ENCODE measurements around the gene DIAPH2. TPM values are rescaled to one million over a fixed set of nuclear protein-coding genes. Genes with fewer than 3 reads are reported as not detected.

Gene DIAPH2
- total RNA-seq, 2 donors from 2014 or later = 42.4 to 66.0 TPM

DNA sequence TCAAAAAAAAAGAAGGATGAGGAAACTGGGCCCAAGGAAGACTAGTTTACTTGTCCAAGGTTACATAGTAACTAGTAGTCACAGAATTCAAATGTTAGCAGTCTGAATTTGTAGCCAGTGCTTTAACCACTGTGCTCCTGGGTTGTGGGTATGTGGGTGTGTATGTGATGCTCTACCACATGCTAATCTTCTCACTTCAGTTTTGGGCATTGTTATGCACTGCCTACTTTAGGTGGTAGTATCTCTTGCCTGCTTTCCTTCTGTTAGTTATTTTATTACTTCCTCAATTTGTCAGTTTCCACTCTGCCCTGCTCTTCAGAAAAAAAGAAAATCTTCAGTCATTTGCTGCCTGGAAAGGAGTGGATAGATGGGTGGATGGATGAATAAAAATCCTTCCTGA lies 418.3 kb downstream of the DIAPH2 start:
- no peak overlapping the region for H3K27ac ChIP-seq
- no peak overlapping the region for H3K4me3 ChIP-seq
- no peaks in the 10 kb centered on the region for H3K9me3 ChIP-seq
- DNase-seq (ENCODE audit: low spot score) (no peak), ATAC-seq (ENCODE audit: insufficient number of reproducible peaks, low FRiP score, low read depth) (no peak)
- TF ChIP-seq, protein P1, sequence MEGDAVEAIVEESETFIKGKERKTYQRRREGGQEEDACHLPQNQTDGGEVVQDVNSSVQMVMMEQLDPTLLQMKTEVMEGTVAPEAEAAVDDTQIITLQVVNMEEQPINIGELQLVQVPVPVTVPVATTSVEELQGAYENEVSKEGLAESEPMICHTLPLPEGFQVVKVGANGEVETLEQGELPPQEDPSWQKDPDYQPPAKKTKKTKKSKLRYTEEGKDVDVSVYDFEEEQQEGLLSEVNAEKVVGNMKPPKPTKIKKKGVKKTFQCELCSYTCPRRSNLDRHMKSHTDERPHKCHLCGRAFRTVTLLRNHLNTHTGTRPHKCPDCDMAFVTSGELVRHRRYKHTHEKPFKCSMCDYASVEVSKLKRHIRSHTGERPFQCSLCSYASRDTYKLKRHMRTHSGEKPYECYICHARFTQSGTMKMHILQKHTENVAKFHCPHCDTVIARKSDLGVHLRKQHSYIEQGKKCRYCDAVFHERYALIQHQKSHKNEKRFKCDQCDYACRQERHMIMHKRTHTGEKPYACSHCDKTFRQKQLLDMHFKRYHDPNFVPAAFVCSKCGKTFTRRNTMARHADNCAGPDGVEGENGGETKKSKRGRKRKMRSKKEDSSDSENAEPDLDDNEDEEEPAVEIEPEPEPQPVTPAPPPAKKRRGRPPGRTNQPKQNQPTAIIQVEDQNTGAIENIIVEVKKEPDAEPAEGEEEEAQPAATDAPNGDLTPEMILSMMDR (IDR thresholded peaks at IDR 0.05) = no peak
- H3K27me3 ChIP-seq (replicated peaks; ENCODE audit: insufficient read depth) = no peaks in the 10 kb centered on the region
- H3K36me3 ChIP-seq = no peaks in the 10 kb centered on the region
- H3K4me1 ChIP-seq (ENCODE audit: control insufficient read depth in 1 of 2, low read depth in 2 of 2) = no peaks in the 10 kb centered on the region

DNA sequence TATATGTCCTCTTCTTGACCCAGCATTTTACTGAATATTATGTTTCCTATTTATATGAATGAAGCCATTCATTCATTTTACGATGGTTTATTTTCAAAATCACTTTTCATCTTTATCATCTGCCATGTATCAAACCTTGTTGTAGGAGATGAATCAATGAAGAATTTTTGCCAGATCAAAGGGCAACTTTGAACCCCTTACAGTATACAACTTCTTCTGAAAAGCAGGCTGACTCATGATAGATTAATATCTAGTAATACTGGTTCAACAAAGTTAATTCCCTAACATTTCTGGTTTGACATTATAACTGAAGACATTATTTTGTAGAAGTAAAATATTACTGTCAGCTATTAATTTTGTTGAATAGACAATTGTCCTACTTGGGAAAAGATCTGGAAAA lies 425.1 kb downstream of the DIAPH2 start:
- H3K27me3 ChIP-seq (replicated peaks; ENCODE audit: insufficient read depth) = no peaks in the 10 kb centered on the region
- TF ChIP-seq, protein P1 (IDR thresholded peaks at IDR 0.05) = no peak
- H3K4me3 ChIP-seq = no peak overlapping the region
- ATAC-seq (ENCODE audit: insufficient number of reproducible peaks, low FRiP score, low read depth) = no peak
- H3K36me3 ChIP-seq = no peaks in the 10 kb centered on the region
- no peaks in the 10 kb centered on the region for H3K4me1 ChIP-seq (ENCODE audit: control insufficient read depth in 1 of 2, low read depth in 2 of 2)
- no peaks in the 10 kb centered on the region for H3K9me3 ChIP-seq
- no peak overlapping the region for H3K27ac ChIP-seq
- DNase-seq (ENCODE audit: low spot score) = no peak

DNA sequence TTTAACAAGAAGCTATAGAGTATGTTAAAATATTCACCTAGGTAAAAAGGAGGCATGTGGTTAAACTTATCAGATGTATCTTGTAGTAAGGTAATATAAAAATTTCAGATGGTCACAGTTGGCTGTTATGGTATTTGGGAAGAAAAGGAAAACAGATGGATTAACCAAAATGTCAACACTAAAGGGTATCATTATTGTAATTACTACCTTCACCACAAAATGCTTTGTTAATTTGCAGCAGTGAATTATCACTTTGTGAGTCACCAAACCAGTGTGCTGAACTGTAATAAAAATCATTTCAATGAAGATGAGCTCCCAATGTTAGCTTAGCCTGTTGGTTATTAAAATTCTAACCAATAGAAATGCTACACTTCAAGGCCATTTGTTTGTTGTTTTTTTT lies 432.9 kb downstream of the DIAPH2 start:
- H3K27ac ChIP-seq = no peak overlapping the region
- H3K36me3 ChIP-seq = no peaks in the 10 kb centered on the region
- DNase-seq (ENCODE audit: low spot score) (no peak), ATAC-seq (ENCODE audit: insufficient number of reproducible peaks, low FRiP score, low read depth) (no peak)
- no peak overlapping the region for H3K4me3 ChIP-seq
- no peaks in the 10 kb centered on the region for H3K4me1 ChIP-seq (ENCODE audit: control insufficient read depth in 1 of 2, low read depth in 2 of 2)
- TF ChIP-seq, protein P1 (IDR thresholded peaks at IDR 0.05) = no peak
- no peaks in the 10 kb centered on the region for H3K27me3 ChIP-seq (replicated peaks; ENCODE audit: insufficient read depth)
- H3K9me3 ChIP-seq = no peaks in the 10 kb centered on the region

DNA sequence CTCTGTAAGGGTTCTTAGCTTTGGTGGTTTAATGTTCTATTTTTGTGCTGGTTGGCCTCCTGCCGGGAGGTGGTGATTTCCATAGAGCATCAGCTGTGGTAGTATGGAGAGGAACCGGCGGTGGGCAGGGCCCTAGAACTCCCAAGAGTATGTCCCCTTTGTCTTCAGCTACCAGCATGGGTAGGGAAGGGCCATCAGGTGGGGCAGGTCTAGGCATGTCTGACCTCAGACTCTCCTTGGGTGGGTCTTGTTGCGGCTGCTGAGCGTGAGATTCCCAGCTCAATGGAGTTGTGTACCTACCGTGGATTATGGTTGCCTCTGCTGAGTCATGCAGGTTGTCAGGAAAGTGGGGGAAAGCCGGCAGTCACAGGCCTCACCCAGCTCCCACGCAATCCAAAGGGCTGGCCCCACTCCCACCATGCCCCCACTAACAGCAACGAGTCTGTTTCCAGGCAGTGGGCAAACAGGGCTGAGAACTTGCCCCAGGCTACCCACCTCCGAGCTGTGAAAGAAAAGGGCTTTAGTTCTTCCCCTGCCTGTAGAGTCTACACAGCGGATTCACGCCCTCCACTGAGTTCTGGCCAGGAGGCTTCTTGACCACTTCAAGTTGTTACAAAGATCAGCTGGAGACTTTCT lies 434.9 kb downstream of the DIAPH2 start:
- Histone ChIP-seq H3K36me3 (no peaks in the 10 kb centered on the region), H3K4me1 (ENCODE audit: control insufficient read depth in 1 of 2, low read depth in 2 of 2) (no peaks in the 10 kb centered on the region), H3K27me3 (replicated peaks; ENCODE audit: insufficient read depth) (no peaks in the 10 kb centered on the region), H3K4me3 (no peak overlapping the region), H3K9me3 (no peaks in the 10 kb centered on the region), H3K27ac (no peak overlapping the region)
- ATAC-seq (ENCODE audit: insufficient number of reproducible peaks, low FRiP score, low read depth) = no peak
- TF ChIP-seq, protein P1 (IDR thresholded peaks at IDR 0.05) = no peak
- DNase-seq (ENCODE audit: low spot score) = no peak

DNA sequence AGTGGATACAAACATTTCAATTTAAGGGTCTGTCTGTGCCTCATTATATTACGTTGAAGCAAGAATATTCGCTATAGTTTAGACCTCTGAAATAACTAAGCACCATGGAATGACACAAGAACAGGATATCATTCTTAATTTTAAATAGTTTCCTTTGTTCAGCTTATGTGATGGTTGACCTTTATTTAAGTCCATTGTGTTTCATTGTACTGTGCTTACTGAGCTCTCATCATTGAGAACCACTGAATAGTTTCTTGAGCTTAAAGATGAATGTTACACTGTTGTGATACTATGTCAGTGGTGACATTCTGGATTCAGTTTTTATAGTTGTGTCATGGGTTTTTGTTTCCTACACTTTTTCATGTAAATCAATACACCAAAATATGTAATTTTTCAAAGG lies 438.4 kb downstream of the DIAPH2 start:
- Histone ChIP-seq H3K36me3 (no peaks in the 10 kb centered on the region), H3K4me3 (no peak overlapping the region), H3K27me3 (replicated peaks; ENCODE audit: insufficient read depth) (no peaks in the 10 kb centered on the region), H3K4me1 (ENCODE audit: control insufficient read depth in 1 of 2, low read depth in 2 of 2) (no peaks in the 10 kb centered on the region), H3K9me3 (no peaks in the 10 kb centered on the region), H3K27ac (no peak overlapping the region)
- DNase-seq (ENCODE audit: low spot score) = no peak
- no peak for ATAC-seq (ENCODE audit: insufficient number of reproducible peaks, low FRiP score, low read depth)
- TF ChIP-seq, protein P1 (IDR thresholded peaks at IDR 0.05) = no peak
